AG08396 (cell line): ENCODE measurements around the gene RHAG.
"Not testable (repeated sequence)": the region's sequence is repeated elsewhere in the genome, so short reads cannot be mapped to it uniquely, and the experiment has no call there.

Experiments
- DNase-seq: peaks from one replicate; pipeline ENCODE4 v3.0.0; 2012; ENCODE audit warnings: low spot score, mixed read lengths

Gene RHAG

DNA sequence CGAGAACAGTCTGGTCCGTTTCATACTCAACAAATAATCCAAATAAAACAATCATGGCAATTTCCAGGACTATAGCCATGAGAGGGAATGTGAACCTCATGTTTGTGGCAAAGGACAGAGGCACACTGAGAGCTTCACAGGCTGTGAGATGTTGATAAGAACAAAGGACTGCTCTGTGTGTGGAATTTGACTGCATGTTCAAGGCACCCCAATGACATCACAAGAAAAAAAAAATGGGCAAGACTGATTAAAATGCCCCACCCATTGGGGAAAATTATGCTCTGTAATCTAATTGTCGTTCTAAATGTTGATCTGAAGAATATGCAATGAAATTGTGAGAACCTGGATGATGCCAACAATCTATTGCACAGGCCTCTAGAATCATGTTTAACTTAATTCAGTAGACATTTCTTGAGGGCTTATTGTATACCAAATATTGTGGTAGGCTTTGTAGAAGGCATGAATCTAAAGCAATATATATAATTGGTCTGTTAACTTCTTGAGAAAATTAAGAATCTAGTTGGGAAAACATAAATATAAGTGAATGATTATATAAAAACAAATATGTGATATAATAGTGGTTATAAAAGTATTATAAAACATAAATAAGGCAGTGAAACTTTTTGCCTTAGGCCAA, at the start of gene RHAG:
RHAG (minus strand) TSS at position 127 of the 637 bp plus-strand sequence; CDS start at position 100, 27 bp downstream.
- DNase-seq, result no peak

DNA sequence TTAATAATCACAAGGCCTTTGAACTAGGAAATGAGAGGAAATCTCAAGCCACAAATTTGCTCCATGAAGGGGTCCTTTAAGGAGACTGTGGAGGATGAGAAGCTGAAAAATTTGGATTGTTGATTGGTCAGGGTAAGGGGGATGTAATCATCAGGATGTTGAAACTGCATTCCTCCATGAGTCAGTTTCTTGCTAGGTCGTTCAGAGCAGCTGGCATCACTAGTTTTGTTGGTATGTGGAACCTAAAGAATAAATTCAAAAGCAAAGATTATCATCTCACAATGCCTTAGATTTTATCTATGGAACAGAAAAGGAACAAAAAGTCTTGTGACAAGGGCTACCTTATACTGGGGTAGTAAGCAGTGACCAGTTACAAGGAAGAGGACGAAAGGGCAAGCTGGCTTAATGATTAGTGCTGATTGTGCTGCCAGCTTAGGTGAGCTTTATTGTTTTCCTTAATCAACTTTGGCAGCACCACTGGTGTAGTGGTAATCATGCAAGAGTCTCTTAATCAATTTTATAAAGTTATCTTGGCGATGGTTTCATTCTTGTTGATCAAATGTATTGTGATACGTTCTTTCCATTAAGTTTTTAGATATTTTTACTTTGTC, 40.1 kb upstream of the RHAG start:
- DNase-seq, result no peak

DNA sequence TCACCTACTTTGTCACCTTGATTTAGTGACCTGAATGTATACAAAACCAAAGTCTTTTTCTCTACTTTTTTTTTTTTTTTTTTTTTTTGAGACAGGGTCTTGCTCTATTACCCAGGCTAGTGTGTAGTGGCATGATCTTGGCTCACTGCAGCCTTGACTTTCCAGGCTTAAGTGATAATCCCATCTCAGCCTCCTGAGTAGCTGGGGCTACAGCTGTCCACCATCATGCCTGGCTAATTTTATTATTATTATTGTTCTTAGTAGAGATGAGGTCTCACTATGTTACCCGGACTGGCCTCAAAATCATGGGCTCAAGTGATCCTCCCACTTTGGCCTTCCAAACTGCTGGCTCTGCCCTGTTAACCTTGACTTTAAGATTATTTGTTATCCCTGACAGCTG, 39.2 kb upstream of the RHAG start:
- DNase-seq, result no peak

DNA sequence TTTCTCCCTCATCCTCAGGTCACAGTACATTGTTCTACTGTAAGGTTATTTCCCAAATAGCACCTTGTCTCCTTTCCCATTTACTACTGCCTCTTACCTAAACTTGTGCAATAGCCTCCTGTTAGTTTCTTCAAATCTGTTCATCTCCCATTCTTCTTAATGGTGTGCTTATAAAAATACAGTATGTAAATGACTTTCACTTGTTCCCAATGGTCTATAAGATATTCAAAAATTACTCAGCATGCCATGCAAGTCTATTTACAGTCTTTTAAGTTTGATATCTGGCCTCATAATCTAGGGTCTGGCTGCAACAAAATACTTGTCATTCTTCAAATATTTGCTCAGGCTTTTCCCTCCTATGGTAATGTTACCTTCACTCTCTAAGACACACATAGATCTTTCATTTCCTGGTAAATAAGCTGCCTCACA, 31.5 kb upstream of the RHAG start:
- no peak for DNase-seq

DNA sequence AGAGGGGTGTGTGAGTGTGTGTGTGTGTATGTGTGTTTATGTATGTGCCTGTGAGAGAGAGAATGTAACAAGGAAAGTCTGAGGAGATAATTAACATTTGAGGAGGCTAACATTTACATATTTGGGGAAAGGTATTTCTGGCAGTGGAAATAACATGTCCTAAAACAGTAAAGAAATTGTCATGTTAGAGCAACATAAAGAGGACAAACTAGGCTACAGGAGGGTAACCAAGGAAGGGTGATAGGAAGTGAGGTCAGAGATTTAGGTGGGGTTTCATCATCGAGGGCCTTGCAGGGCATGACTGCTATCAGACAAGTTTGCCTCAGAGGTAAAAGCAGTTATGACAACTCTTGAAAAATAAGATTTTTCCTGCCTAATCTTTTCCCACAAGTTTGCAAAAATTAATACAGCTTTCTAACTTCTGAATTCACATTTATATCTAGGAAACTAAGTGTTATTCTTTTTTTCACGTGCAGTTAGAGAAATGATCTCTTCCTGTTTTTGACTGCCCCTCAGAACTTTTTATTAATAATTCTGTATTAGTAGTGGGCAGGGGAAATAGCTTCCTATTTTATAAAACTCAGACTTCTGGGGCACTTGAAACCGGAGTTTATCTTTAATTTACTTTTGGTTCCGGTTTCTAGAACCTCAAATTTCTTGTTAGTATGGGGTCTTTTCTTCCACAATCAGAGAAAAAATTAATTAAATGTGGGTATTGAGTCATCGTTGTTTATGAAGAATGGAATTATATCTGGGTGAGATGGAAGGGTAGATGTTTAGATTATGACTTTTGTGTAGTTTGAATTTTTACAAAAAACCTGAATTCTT, 30.5 kb upstream of the RHAG start:
- no peak for DNase-seq

DNA sequence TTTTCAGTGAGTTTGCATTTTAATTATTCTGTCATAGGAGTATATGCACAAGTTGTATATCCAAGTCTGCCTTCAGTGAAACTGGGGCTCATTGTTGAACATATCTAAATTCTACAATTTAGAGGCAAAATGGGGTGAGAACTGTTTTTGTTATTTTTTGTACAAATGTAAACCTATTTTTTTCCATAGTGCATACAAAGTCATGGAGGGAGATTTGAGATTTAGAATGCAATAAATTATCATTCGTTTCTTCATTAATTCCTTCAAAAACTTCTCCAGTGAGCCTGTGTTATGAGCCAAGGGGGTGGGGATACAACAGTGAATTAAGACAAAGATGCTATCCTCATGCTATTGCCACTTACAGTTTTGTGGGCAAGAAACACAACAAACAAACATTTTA, 29.8 kb upstream of the RHAG start:
- no peak for DNase-seq

DNA sequence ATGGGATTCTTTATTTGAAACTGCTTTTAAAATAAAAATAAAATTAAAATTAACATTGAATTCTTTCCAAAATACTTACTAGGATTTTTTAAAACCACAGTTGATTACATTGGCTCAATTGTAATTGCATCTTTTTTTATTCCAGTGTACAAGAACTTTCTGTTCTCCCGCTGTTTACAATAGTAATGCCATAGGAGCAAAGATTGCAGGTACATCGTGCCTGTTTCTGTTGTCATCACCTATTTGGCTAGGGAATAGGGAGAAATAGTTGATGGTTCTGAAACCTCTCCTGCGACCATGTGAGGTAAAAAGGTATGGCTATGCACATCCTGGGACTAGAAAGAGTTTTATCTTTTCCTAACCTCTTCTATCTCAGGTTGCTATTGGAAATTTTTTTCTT, 28.2 kb upstream of the RHAG start:
- no peak for DNase-seq

DNA sequence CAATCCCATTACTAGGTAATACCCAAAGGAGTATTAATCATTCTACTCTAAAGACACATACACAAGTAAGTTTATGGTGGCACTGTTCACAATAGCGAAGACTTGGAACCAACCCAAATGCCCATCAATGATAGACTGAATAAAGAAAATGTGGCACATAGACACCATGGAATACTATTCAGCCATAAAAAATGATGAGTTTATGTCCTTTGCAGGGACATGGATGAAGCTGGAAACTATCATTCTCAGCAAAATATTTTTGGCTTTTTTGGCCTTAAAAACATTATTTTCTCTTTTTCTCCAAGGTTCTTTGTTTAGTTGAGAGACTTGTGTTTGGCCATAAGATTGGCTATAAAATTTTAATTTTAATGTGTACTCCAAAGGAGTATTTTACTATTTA, 27.4 kb upstream of the RHAG start:
- not testable (repeated sequence) for DNase-seq

DNA sequence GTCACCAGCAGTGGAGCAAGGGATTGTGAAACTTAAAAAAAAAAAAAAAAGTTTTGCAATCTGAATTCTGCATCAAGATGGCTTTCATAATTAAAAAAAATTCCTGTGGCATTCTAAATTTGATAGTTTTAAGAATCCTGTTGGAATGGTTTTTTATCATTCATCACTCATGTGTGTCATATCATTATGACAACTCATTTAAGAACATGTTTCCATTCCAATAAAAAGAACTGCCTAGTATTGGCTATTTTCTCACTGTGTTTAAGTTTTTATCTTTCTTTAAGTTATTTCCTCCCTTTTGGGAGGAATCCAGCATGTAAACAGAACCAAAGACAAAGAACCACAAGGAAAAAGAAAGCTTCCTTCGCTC, 26.2 kb upstream of the RHAG start:
- no peak for DNase-seq

DNA sequence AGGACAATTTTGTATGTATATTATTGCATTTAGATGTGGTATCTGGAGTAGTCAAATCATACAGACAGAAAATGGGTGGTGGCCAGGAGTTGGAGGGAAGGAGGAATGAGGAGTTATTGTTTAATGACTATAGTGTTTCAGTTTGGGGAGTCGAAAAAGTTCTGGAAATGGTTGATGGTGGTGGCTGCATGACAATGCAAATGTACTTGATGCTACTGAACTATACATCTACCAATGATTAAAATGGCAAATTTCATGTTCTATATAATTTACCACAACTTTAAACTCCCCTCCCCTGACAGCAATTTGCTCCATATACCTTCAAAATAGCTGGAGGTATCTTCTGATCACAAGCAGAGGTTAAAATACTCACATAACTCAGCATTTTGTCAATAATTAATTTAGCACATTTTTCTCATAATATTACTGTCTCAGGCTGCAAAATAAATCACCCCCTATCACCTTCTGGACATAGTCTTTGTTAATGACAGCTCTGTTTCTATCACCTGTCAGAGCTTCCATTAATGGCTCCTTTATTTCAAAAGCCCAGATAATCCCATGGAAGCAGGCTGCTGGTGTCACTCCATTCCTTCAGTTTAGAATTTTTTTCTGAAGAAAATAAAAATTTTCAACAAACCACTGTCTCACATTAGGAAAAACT, 25.7 kb upstream of the RHAG start:
- DNase-seq, result no peak

DNA sequence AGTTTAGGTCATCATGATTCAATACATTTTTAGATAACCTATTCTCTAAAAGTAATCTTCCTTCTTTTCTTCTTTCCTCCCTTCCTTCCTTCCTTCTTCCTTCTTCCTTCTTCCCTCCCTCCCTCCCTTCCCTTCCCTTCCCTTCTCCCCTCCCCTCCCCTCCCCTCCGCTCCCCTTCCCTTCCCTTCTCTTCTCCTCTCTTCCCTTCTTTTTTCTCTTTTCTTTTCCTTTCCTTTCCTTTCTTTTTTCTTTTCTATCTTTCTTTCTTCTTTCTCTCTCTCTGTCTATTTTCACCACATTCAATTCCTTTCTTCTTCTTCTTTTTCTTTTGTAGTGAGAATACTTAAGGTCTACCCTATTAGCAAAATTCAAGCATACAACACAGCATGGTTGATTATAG, 17.3 kb upstream of the RHAG start:
- no peak for DNase-seq

DNA sequence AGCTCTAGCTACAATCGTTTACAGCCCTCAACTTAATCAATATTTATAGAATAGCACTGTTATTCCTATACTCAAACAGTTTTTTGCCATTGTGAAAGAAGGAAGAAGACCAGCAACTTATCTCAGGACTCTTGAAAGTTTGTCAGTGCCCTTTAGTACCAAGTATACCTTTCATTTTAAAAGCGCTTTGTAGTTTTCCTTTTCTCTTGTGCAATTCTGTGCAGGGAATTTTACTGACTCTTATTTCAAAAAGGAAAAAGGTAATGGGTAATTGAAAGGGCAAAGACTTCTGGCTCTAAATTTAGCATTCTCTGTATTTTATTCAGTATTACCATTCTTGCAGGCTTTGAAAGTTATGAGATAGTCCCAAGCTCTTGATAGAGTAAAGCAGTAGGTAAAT, 16.8 kb upstream of the RHAG start:
- no peak for DNase-seq

DNA sequence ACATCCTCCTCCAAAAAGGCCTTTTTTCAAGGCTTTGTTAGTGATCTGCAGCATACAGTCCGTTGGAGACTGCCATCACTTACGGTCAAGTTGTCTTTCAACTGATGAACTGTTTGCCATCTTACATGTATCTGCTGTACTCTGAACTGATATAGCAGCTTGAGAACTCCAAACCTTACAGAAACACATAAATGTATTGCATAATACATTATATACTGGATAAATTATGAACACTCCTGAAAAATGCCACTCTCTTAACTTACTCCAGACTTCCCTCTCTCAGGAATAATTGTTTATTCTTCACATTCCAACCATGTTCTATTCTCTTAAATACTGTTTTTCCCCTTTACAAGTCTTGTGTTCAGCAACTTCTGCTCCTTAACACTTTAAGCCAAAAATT, 14.6 kb upstream of the RHAG start:
- DNase-seq, result no peak

DNA sequence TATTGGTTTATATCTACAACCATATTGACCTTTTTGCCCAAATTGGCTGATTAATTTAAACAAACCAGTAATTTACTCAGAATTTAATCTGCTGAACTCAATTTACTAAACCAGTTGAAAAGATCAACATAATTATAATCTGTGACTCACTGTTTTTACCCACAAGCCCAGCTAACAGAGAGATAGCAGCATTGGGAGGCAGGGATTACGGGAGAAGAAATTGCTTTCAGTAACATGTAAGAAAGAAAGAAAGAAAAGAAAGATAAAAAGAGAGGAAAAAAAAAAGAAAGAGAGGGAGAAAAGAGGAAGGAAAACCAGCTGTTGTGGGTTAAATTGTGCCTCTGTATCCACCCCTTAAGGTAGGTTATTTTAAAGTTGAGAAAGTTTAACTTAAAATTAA, 13.3 kb upstream of the RHAG start:
- no peak for DNase-seq

DNA sequence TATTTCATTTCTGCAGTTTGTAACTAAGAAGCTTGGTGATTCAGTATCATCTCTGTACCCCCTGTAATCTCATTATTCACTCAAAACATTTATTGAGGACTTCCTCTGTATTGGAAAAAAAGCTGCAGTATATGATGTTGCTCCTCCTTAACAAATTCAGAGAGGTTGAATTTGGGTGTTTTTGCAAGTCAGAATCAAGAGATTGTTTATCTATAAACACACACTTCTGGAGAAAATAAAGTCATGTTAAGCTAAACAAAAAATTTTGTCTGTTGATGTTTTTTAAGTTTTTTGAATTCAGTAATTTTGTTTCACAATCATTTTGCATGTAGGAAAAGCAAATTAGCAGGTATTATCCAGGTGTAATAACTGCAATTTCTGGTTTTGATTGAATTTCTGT, 11.4 kb upstream of the RHAG start:
- no peak for DNase-seq

DNA sequence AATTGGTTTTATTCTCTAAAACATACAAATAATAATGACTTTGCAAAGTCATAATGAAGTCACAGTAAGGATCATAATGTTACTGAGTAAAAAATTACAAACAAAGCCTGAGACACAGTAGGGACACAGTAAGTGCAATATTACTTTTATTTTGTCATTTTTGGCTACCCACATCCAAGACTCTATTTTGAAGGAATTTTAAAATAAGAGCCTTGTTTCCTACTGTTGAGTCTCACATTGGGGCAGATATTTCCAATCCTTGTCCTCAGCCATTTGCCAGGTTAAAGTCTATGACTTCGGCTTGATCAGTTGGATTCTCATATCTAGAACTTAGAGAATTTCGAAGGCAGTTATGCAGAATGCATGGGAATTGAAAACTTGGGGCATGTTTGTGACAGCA, 10.8 kb upstream of the RHAG start:
- no peak for DNase-seq

DNA sequence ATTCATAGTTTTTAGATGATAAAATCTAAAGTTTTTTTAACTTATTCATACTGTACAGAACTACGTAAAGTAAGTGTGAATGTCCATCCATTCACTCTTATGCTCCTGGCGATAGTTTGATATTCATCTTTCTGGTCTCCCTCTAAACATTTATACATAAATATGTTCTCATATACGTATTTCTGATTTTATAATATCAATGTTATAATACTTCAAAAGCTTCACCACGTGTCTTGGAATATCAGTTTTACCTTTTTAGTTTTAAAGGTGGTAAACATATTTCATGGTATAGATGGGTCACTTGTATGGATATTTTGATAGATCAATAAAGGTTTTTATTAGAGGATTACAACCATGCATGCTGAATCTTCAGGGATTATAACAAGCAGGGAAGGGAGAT, 10.3 kb upstream of the RHAG start:
- no peak for DNase-seq

DNA sequence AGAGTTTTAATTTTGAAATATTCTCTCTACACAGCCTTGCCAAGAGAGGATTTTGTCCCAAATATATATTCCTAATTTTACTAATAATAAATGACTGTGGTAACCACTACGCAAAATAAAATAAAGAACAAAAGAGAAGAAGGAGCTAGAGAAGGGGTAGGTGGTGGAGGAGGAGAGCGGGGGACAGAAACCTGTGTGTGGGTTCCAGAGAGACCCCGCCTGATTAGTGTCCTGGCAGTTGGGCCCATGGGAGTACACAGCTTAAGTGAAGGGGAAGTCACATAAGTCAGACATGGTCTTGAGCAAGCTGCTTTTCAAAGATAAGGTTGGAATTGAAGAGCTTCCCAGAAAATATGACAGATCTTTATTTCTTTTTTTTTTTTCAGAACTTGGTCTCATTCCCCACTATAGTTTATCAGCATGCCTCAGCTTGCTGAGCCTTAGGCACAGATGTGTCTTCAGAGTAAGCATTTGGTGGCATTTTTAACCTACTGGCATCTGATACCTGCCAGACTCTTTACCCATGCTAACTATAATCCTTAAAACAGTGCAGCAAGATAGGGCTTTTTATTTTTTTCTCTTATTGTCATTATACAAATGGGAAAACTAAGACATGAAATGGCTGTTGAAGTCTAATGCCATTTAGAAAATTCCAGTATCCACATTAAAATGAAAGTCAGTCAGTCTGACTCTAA, 9.6 kb upstream of the RHAG start:
- DNase-seq, result no peak

DNA sequence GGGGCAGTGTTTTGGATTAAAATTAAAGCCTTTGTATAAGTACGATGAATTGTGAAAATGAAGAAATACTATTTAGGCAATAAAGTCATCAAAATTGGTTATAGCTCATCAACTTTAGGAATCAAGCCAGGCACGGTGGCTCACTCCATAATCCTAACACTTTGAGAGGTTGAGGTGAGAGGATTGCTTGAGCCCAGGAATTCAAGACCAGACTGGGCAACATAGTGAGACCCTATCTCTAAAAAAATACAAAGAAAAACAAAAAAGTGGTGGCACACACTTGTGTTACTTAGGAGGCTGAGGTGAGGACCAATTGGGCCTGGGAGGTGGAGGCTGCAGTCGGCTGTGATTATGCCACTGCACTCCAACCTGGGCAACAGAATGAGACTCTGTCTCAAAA, 8.5 kb upstream of the RHAG start:
- no peak for DNase-seq

DNA sequence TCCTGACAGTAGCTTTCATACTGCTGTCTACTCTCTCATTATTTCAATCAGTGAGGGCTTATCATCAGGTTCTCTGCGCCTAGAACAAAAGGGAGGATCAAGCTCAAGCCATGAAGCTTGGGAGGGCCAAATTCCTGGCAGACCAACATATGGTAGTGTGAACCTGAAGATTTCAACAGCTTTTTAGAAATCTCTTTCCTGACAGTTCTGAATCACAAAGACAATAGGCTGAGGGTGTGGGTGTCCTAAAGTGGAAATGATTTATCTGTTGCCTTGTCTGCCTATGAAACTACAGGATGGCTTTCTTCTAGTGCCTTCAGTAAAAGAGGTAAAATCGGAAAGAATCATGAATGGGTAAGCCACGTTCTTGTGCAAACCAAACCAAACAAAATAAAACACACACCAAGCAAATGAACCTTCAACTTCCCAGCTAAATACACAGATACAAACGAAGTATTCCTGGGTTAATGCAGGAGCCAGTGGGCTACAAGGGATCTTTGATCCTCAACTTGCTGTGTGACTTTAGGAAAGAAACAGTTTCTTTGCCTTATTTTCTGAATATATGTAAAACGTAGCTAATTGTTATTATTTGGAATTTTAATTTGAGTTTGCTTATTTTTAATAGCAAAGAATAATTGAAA, 2.7 kb upstream of the RHAG start:
- DNase-seq, result no peak

DNA sequence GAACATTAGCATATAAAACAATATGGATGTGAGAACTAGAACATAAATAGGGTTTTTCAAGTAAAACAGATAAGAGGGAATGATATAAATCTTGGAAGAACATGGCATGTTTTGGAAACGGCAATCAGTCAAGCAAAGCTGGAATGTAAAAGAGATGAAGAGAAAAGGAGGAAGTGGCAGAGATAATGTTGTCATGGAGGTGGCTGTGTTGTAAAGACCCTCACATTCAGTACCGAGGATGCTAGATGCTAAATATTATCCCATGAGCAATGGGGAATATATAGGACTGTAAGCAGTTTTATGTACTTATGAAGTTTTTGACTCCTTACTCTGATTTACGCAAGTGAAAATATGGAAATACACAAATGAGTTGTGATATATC, 702 bp upstream of the RHAG start:
- no peak for DNase-seq
